Iris pigment epithelial cell (primary cell): ENCODE measurements around the gene NAV2.

Source experiments
- DNase-seq: peaks from one replicate; pipeline ENCODE4 v3.0.0-alpha.2; 2011; ENCODE audit warnings: low read depth

The NAV2 gene, protein sequence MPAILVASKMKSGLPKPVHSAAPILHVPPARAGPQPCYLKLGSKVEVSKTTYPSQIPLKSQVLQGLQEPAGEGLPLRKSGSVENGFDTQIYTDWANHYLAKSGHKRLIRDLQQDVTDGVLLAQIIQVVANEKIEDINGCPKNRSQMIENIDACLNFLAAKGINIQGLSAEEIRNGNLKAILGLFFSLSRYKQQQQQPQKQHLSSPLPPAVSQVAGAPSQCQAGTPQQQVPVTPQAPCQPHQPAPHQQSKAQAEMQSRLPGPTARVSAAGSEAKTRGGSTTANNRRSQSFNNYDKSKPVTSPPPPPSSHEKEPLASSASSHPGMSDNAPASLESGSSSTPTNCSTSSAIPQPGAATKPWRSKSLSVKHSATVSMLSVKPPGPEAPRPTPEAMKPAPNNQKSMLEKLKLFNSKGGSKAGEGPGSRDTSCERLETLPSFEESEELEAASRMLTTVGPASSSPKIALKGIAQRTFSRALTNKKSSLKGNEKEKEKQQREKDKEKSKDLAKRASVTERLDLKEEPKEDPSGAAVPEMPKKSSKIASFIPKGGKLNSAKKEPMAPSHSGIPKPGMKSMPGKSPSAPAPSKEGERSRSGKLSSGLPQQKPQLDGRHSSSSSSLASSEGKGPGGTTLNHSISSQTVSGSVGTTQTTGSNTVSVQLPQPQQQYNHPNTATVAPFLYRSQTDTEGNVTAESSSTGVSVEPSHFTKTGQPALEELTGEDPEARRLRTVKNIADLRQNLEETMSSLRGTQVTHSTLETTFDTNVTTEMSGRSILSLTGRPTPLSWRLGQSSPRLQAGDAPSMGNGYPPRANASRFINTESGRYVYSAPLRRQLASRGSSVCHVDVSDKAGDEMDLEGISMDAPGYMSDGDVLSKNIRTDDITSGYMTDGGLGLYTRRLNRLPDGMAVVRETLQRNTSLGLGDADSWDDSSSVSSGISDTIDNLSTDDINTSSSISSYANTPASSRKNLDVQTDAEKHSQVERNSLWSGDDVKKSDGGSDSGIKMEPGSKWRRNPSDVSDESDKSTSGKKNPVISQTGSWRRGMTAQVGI (N-terminal part only)

DNA sequence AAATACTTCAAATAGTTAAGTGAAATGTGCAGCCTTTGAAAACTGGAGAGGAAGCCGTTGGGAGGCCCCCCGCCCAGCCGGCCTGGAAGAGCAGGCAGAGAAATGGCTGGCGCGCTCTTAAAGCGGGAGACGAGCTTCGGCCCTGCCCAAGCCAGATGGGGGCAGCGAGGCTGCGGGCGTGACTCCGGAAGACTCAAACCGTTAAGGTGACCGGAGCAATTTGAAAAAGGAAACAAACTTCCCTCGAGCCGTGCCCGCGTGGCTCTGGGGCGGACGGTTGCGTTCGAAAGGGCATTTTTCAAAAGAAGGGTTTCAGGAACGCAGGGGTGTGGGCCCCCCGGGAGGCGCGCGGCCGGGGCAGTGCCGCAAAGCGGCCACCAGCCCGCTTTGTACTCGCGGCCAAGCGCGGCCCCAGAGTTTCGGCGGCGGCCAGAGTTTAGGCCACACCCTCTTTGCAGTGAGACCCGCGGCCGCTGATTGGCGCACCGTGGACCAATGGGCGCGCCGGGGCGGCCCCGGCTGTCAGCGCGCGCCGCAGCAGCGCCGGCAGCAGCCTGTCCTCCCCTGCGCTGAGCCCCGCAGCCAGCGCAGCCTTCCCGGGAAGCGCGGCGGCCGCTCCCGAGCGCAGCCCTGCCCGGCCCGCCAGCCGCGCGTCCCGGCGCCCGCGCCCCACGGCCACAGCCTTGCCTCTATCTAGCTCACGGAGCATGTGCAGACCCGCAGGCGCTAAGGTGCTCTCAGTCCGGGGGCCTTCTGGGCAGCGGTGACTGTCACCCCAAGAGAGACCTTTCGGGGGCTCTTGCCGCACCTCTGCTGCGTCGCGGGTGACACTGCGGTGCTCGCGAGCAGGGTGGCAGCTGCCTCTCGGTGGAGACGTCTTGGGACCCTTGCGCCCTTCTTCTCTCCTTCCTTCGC is at the start of gene NAV2:
NAV2 (plus strand) TSS at position 557 of the 915 bp plus-strand sequence. CDS start 859 bp downstream, outside the sequence.
- DNase-seq, result peak; percentile 93

DNA sequence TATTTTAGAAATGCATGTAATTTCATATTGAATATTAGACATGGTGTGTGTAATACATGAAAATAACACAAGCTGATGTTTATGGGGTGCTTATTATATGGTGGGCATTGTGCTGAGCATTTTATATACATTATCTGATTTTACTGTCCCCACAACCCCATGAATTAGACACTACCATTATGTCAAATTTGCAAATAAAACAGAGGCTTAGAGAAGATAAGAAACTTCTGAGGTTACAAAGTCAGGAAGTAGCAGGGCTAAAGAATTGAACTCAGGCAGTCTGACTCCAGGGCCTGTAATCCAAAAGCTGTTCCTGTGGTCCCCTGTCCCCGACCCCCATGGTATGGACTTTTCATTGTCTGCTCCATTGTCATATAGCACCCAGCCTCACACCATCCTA is 49.4 kb upstream of the NAV2 start:
- no peak for DNase-seq

DNA sequence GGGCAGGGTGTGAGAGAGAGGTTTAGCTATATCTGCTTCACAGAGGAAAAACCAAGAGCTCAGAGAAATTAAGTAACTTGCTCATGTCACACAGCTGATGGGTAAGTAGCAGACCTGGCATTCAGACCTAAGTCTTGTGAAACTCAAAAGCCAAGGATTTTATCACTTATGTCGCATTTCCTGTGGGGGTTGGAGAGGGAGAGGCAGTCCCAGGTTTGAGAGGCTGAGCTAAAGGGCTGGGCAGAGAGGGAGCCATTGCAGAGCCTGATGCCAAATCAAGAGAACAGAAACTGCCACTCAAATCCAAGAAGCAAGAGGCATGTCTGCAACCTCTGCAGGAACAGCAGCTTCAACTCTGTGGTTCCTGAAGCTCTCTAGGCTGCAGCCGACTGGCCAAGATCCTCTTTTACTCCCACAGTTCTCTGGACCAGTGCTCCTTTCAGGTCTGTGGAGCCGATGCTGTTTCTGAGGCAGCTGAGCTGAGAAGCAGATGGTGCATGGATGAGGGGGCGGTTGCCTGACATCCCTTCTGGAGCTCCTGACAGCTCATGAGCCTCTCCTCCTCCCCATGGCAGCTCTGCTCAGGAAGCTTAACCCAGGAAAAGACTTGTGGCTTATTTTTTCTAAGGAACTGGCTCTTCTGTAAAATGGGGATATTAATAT is 47.6 kb upstream of the NAV2 start:
- DNase-seq, result peak; percentile 44

DNA sequence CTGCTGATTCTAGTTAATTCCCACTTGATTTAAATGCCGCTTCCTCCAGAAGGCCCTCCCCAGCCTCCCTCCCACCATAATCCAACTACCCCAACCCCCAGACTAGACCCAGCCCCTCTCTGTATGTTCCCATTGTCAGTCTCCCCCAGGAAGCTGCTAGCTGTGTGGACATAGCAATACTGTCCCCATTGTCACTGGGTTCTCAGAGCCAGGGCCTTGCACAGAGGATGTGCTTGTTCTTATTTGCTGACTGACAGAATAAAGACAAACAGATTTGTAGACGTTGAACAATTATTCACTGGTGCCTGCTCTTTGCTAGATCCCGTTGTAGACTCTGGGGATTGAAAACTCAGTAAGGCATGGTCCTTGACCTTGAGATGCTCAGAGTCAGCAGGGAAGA is 45.7 kb upstream of the NAV2 start:
- DNase-seq, result no peak

DNA sequence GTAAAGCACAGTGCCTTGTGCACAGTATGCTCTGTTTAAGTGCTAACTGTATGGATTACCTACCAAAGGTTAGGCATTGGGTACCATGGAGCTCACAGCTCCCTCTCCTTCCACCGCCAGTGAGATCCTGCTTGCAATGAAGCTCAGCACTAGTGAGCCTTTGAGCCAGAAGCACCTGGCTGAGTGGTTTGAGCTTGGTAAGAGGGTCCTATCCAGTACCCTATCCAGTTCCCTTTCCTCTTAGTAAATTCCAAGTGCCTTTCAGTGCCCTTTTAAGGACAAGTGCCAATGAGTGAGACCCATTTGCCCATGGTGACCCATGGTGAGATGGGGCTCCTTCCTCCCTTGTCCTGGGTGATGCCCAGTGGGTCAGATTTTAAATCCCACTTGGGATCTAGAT is 43.1 kb upstream of the NAV2 start:
- no peak for DNase-seq

DNA sequence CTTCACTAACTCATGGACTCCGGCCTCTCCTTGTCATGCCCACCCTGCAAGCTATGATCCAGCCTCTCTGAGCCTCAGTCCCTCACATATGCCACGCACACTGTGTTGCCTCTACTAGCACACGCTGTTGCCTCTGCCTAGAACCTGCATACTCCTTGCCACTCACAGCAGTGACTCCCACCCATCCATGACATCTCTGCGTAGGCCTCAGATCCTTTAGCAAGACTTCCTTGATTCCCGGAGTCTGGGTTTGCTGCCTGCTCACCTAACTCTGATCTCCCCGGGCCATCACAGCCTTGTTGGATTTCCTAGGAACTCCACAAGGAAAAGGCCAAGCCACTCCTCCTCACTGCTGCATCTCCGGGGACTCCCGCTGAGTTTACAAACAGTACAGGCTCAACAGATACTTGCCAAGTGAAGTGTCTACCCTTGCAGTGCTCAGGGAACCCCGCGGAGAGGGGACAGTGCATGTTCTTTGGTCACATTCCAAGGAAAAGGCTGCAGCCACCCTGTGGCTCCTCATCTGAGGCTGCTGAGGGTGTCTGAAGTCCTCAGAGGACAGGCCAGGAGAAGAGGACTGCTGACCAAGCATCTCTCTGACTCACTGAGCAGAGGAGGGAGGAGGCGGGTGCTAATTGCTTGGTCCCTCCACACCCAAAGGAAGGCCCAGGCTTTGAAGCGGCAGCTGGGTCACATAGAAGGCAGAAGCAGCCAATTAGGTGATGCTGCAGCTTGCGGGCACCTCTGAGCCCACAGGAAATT is 42.4 kb upstream of the NAV2 start:
- no peak for DNase-seq

DNA sequence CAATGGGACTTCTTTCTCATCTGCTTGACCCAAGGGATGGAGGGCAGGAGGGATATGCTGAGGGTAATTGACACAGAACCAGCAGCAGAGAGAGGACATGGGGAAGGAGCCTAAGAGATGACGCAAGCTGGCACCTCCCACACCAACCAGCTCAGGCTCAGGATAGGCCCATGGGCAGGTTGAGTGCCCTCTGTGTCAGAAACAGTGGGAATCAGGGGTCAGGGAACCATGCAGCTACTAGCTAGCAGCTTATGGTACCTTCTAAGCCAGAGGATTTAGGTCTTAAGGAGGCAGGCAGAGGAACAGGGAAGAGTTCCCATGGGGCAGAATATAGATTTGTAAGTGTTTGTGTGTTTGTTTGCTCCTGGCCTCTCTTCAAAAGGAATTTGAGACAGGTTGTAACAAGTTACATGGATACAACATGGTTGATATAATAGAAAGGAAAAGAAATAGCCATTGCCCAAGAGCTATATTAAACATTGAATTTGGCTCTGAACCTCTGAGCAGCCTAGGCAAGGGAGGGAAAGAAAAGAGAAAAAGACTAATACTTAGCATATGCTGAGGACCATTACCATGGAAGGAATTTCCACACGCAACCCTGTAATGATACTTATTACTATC is 39.9 kb upstream of the NAV2 start:
- no peak for DNase-seq

DNA sequence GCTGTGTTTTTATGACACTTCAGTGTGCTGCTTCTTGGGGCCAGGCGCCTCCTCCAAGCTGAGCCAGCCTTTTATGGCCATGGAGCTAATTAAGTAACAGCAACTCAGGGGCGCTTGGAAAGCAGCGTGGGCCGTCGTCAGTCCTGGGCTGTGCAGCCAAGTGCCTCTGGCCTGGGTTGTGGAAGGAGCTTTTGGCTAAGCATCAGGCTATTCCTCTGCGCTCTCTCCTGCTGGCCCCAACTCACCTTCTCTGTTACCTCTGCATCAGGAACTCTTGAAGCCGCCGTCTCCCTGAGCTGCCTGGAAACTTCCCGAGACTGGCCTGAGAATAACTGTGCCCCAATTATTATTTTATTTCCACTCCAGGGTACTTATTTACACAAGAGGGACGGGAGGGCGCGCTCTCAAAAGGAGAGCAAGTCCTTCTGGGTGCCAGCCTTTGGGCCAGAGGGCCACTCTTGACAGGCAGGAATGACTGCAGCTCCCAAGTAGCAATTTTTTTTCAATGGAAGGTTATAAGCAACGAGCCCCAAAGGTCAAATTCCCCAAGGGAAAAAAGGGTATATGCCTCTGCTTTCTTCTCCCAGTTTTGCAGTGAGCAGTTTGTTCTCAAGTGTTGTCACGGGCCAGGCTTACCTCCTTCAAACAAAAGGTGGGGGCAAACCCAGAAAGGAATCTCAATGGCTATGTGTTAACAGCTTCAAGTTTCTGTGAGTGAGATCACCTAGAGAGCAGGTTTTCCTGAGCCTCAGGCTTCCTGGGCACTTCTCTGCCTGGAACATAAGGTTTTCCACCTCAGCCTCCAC is 38.5 kb upstream of the NAV2 start:
- DNase-seq, result no peak

DNA sequence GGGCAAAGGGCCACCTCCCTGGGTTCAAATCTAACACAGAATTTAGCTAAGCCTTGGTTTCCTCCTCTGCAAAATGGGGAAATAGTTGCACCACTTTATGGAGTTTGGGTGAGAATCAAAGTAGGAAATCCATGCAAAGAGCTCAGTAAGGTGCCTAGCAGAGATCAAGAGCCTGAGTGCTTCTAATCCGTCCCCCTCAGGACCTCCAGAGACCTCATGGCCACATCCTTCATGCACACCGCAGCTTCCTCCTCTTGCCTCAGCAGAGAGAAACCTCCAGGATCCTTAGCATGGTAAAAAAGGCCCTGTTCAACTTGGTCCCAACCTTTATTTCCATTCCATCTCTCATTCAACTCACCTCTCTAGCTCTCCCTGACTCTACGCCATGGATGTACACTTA is 37.8 kb upstream of the NAV2 start:
- no peak for DNase-seq

DNA sequence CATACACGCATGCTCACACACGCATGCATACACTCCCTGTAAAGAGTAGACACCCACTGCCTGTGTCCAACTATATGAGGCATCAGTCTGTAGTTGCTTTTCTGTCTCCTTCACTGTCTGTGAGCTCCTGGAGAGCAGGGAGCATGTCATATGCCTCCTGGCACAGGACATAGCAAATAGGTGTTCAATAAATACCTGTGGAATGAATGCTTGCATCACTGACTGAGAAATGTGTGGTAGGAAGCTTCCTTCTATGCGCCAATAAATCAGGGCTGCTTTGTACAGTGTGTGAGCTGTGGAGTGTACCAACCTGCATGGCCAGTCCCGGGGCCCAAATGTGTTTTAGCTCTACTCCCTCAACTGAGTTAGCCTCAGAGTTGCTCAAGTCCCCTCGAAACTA is 37.2 kb upstream of the NAV2 start:
- no peak for DNase-seq

DNA sequence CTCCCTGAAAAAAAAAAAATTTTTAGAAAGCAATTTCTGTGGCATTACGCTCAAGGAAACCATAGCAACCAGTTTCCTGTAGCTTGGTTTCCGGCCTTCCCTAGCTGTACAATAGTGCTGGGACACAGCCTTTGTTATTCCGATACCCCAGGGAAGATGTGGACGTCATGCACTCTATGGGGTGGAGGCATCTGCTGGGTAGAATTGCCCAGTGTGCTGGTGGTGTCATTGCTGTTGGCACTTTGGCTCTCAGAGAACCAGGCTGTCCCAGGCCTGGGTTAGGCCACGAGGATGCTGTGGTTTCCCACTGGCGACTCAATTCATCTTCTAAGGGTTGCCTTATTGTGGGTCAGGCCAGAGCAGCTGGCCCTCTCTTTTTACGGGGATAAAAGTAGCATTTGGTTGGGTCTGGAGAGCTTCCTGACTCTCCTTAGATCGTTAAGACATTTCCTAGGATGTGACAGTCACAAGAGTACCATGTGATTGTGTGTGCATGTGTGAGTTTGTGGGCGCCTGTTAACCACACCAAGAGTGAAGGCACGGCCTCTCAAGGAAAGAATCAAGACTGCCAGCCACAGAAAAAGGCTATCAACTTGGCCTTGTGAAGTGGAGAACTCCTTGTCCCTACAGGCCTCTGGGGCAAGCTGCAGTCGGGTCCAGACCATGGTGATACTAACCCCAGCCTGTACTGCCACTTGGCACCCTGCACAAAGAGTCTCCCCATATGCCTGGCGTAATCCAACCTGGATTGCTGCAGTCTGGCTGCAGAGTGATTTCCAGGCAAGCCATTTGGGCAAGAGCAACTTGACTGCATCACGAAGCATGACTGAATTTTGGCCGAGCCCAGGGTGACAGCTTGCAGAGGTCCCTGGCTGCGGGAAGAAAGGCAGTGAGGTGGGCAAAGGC is 35.9 kb upstream of the NAV2 start:
- DNase-seq, result no peak

DNA sequence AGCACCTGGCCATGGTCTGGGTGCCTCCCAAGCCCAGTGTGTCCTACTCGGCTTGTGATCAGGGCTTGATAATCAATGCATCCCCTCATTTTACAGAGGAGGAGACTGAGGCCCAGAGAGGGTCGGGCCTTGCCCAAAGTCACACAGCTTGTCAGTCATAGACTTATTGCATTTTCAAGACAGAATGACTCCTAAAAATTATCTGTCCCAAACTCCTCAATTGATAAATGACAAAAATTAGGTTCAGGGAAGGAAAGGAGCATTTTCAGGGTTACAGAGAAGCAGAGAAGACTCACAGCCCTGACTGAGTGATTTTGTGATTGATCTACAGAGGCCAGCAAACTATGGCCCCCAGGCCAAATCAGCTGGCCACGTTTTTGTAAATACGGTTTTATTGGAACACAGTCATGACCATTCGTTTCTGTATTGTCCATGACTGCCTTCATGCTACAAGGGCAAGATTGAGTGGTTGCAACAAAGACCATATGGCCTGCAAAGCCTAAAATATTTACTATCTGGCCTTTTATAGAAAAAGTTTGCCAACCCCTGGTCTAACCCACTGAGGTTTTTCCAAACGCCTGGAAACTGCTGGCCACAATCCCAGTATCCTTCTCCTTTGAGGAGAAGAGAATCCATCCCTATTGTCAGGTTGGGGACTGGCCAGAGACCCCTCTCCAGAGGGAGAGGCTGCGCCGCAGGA is 35.1 kb upstream of the NAV2 start:
- DNase-seq, result no peak

DNA sequence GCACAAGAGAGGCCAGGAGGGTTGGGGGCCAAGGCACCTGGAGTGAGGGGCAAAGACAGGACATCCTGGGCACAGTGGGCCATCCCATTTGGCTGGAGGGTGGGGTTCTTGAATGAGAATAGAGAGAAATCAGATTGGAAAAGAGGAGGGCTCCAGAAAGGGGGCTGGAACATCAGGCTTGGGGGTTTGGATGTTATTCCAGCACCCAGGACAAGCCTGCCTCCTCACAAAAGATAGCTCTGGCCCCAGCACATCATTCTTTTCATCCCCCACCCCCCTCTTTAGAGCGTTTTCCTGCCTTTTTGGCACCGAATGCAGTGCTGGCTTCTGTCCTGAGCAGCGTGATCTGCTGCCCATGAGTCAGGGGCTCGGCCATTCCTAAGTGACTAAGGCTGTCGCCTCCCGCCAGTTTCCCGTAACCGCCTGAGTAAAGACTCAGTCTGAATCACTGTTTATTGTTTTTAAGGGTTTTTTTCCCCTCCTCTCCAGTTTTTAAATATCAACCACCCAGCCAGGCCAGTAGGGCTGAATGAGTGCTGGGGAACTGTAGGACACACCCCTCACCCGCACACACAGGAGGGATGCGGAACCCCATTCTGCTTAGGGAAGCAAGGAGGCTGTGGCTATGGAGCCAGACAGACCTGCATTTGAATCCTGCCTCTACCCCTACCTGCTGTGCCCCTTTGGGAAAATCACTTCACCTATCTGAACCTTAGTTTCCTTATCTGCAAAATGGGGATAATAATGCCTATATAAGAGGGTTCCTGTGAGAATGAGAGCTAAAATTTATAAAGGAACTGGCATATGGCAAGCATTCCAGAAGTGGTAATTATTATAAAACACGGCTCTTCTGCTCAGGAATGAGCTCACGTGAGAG is 32.4 kb upstream of the NAV2 start:
- peak; percentile 96 for DNase-seq

DNA sequence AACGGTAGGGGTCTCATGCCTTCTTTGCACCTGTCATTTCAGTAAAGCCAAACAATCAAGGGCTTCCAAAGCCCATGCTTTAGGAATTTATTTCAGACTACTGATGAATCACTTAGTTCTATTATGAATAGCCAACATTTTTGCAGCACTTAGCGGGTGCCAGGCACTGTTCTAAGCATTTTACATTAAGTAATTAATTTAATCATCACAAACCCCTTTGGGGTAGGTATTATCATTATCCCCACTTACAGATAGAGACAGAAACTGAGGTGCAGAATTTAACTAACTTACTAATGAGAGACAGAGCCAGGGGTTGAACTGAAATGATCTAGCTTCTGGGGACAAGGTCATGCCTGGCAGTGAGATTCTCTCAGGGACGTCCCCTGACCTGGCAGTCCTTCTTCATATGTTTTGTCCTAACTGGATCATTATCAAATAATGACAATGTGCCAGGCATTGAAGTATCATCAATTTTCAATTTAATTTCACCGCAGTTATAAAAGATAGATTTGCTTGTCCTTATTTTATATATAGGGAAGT is 31.7 kb upstream of the NAV2 start:
- DNase-seq, result no peak

DNA sequence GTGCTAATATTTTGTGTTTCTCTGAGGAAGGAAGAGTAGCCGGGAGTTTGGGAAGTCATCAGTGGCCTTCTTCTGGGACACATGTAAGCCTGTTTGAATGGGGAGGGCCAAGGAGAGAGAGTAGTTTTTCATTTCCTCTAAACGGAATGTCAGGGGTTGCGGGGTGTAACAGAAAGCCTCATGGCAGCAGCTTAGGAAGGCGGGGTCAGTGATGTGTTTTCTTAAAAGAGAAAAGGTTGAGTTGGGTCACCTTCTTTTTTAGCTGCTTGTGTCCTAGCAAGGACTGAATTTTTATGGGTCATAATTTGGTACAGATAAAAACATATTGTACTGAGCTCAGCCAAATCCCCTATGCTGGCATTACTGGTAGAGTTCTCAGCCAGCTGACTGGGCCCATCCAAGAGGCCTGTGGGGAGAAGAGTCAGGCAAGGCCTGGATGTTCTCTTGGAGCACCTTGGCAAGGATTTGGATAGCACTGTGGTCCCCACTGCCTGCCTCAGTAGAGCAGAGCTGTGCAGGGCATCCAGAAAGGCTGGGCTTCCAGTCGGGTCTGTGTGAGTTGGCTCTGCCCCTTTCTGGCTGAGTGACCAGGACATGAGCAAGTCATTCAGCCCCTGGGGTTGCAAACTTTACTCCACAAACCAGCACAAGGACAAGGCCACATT is 29.4 kb upstream of the NAV2 start:
- no peak for DNase-seq
